Ectodermal cell (in vitro differentiated cells): Measurements from ENCODE around the gene CLEC4G.

Experiments used
- H3K27ac ChIP-seq: 2 replicates; pipeline ENCODE4 v1.7.0; 2013; ENCODE audit warnings: mild to moderate bottlenecking, low read depth, low read length; ENCODE audit not compliant: insufficient read depth, poor library complexity, severe bottlenecking
- H3K27me3 ChIP-seq: 2 replicates; pipeline ENCODE4 v1.7.0; 2013; ENCODE audit warnings: mild to moderate bottlenecking, low read length; ENCODE audit not compliant: insufficient read depth, control insufficient read depth, poor library complexity, severe bottlenecking
- H3K36me3 ChIP-seq: one replicate; pipeline ENCODE4 v1.7.0; 2013; ENCODE audit warnings: low read length; ENCODE audit not compliant: control insufficient read depth, insufficient read depth
- H3K4me1 ChIP-seq: one replicate; pipeline ENCODE4 v1.7.0; 2013; ENCODE audit warnings: low read length; ENCODE audit not compliant: control insufficient read depth, insufficient read depth
- H3K4me3 ChIP-seq: 2 replicates; pipeline ENCODE4 v1.7.0; 2013; ENCODE audit warnings: low read depth, low read length, control low read depth; ENCODE audit not compliant: insufficient read depth
- H3K9me3 ChIP-seq: 2 replicates; pipeline ENCODE4 v1.7.0; 2013; ENCODE audit warnings: mild to moderate bottlenecking, low read length, moderate library complexity; ENCODE audit not compliant: control insufficient read depth
- WGBS, 2 experiments: methylation state at CpG; one replicate each; pipeline ENCODE4 v1.1.7; 2013; ENCODE audit warnings: missing lambda C conversion rate in 2 of 2; 5-methylcytosine and 5-hydroxymethylcytosine counted together

The CLEC4G gene

DNA sequence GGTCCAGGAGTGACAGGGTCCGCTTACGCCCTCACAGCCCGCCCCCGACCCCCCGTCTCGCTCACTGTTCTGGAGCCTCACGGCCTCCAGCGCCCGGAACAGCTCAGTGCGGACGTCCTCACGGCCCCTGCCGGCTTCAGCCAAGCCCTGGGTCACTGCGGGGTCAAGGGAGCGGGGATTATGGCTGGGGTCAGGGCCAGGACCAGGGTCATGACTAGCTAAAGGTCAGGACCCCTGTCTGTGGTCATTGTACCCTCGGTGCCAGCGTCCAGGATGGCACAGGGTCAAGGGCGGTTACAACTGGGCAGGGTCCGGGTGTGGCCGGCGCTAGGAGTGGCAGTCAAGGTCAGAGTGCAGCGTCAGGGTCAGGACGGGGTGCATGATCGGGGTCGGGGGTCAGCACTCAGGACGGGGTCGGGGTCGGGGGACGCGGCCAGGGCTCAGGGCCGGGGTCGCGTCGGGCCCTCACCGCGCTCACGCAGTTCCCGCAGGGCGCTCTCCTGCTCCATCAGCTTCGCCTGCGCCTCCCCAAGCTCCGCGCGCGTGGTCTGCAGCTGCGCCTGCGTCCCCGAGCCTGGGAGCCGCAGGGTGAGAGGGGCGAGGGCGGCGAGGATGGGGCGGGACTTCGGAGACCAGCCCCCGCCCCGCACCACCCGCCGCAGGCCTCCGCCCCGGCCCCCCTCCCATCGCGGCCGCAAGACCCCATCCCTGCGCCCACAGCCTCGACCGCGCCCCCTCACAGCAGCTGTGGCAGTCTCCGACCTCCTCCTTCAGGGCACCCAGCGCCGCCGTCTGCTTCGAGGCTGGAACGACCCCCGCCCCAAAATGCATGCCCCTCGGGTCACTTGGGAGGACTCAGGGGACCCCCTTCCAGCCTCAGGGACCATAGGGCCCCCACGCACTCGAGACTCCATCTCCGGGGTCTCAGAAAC, 1.4 kb downstream of the CLEC4G start:
- Histone ChIP-seq H3K9me3 (no peaks in the 10 kb centered on the region), H3K27me3 (peaks cover 81% of the 10 kb centered on the region), H3K4me1 (no peaks in the 10 kb centered on the region), H3K4me3 (no peak overlapping the region), H3K27ac (no peak overlapping the region), H3K36me3 (no peaks in the 10 kb centered on the region)
- WGBS, 2 experiments, result 17 to 20% methylated on average over 78 of the region's 78 CpGs

DNA sequence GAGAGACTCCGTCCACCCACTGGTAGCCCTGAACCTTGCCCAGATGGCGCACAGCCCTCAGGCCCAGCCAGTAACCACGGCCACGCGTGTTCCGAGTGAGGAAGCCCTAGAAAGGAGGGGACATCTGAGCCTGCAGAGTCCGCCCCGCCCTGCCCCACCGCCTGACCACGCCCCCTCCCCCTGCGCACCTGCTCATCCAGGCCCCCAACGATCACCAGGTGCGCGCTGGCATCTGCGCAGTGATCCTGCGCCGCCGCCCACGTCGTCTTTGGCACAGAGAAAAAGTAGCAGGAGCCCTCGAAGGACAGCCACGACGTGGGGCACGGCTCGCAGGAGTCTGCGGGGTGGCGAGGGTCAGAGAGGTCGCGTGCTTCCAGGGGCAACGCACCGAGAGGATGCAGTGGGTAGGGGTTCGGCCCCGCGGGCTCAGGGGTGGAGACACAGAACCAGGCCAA, 2.1 kb downstream of the CLEC4G start:
- no peaks in the 10 kb centered on the region for H3K36me3 ChIP-seq
- WGBS, 2 experiments, result 37 to 39% methylated on average over 34 of the region's 34 CpGs
- peaks cover 74% of the 10 kb centered on the region for H3K27me3 ChIP-seq
- no peak overlapping the region for H3K4me3 ChIP-seq
- H3K4me1 ChIP-seq, result no peaks in the 10 kb centered on the region
- H3K9me3 ChIP-seq, result no peaks in the 10 kb centered on the region
- H3K27ac ChIP-seq, result no peak overlapping the region

DNA sequence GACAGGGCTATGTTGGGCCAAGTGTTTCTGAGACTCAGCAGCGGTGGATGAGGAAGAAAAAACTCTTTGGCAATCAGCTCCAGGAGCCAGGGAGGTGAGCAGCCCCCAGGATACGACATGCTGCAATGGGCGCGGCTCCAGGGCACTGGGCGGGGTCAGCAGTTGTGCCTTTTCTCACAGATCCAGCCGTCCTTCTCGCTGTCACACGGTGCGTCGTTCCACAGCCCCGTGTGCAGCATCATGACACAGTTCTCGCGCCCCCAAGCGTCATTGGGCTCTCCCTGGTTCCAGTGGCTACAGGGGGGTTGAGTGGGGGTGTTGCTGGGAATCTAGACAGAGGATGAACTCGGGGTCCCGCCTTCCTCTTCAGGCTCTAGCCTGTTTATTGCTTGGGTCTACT, 2.7 kb downstream of the CLEC4G start:
- Histone ChIP-seq H3K36me3 (no peaks in the 10 kb centered on the region), H3K4me1 (no peaks in the 10 kb centered on the region), H3K27me3 (peaks cover 68% of the 10 kb centered on the region), H3K4me3 (no peak overlapping the region), H3K27ac (no peak overlapping the region), H3K9me3 (no peaks in the 10 kb centered on the region)
- WGBS, 2 experiments, result 54 to 55% methylated on average over 16 of the region's 16 CpGs

DNA sequence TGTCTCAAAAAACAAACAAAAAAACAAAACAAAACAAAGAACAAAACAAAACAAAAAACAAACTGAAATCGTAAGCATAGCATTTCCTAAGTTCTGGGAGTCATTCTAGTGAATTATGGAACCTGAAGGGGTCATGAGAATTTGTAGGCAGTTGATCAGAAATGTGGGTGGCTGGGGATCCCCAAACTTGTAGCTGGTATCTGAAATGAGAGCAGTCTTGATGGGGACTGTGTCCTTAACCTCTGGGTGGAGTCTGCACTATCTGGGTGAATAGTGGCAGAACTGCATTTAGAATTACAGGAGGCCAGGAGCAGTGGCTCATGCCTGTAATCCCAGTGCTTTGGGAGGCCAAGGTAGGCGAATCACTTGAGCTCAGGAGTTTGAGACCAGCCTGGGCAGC, 6.1 kb downstream of the CLEC4G start:
- WGBS, 2 experiments, result 58 to 65% methylated on average over 2 of the region's 2 CpGs

DNA sequence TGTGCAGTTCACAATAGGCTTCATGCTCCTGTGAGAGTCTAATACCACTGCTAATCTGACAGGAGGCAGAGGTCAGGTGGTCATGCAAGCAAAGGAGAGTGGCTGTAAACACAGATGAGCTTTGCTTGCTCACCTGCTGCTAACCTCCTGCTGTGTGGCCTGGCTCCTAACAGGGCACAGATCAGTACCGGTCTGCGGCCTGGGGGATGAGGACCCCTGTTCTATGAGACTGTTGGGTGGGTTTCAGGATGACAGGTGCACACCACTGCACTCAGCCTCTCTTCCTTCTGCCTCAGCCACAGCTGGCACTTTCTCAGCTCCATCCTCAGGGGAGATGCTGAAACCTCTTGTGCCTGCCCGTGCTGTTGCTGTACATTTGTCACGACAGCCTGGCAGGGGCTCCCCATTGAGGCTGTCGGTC, 9.7 kb downstream of the CLEC4G start:
- 66 to 72% methylated on average over 5 of the region's 5 CpGs for WGBS, 2 experiments
- H3K4me1 ChIP-seq, result no peaks in the 10 kb centered on the region
- no peaks in the 10 kb centered on the region for H3K36me3 ChIP-seq
- no peak overlapping the region for H3K27ac ChIP-seq
- peaks cover under 1% of the 10 kb centered on the region for H3K27me3 ChIP-seq
- no peak overlapping the region for H3K4me3 ChIP-seq
- no peaks in the 10 kb centered on the region for H3K9me3 ChIP-seq

More for the DNA sequence above, 6.1 kb downstream of the CLEC4G start:
- no peak overlapping the region for H3K4me3 ChIP-seq
- H3K27ac ChIP-seq, result no peak overlapping the region
- H3K4me1 ChIP-seq, result no peaks in the 10 kb centered on the region
- H3K9me3 ChIP-seq, result no peaks in the 10 kb centered on the region
- H3K27me3 ChIP-seq, result peaks cover 36% of the 10 kb centered on the region
- H3K36me3 ChIP-seq, result no peaks in the 10 kb centered on the region

DNA sequence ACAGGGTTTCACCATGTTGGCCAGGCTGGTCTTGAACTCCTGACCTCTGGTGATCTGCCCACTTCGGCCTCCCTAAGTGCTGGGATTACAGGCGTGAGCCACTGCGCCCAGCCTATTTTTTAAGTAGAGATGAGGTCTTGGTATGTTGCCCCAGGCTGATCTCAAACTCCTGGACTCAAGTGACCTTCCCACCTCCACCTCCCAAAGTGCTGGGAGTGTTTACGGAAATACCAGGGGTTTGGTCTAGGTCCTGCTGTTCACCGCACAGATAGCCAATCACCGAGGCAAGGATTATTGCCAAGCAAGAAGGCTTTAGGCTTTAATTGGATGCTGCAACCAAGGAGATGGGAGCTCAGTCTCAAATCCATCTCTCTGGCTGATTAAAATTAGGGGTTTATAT, 11.6 kb downstream of the CLEC4G start:
- Histone ChIP-seq H3K27ac (no peak overlapping the region), H3K36me3 (no peaks in the 10 kb centered on the region)

DNA sequence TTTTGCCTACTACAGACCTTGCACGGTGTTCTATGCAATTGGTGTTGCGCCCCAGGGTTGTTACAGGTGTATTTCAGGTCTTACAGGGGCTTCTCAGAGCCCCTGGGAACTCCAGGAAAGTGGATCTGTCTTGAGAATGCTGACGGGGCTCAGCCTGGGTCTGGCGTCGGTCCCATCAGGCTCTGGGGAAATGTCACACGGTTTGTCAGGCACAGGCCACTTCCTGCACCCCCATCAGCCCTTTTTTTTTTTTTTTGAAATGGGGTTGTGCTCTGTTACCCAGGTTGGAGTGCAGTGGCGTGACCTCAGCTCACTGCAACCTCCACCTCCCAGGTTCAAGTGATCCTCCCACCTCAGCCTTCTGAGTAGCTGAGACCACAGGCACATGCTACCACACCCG, 13.2 kb downstream of the CLEC4G start:
- Histone ChIP-seq H3K27me3 (no peaks in the 10 kb centered on the region), H3K4me1 (no peaks in the 10 kb centered on the region), H3K9me3 (no peaks in the 10 kb centered on the region), H3K4me3 (no peak overlapping the region), H3K27ac (no peak overlapping the region), H3K36me3 (no peaks in the 10 kb centered on the region)
- 80 to 83% methylated on average over 8 of the region's 8 CpGs for WGBS, 2 experiments

More for the DNA sequence above, 11.6 kb downstream of the CLEC4G start:
- H3K9me3 ChIP-seq, result no peaks in the 10 kb centered on the region
- H3K4me1 ChIP-seq, result no peaks in the 10 kb centered on the region
- 84 to 93% methylated on average over 6 of the region's 6 CpGs for WGBS, 2 experiments
- no peaks in the 10 kb centered on the region for H3K27me3 ChIP-seq
- no peak overlapping the region for H3K4me3 ChIP-seq

DNA sequence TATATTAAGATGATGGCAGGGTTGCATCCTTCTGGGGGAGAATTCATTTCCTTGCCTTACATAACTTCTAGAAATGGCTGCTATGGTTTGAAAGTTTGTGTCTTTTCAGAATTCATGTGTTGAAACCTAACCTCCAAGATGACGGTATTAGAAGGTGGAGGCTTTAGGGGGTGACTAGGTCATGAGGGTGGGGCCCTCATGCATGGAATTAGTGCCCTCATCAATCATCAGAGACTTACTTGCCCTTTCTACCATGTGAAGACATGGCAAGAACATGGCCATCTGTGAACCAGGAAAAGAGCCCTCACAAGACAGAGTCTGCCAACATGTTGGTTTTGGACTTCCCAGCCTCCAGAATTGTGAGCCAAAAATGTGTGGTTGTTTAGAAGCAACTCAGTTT, 15.1 kb downstream of the CLEC4G start:
- Histone ChIP-seq H3K4me3 (no peak overlapping the region), H3K27ac (no peak overlapping the region), H3K4me1 (no peaks in the 10 kb centered on the region), H3K27me3 (no peaks in the 10 kb centered on the region), H3K36me3 (no peaks in the 10 kb centered on the region), H3K9me3 (no peaks in the 10 kb centered on the region)
- WGBS, 2 experiments, result 82 to 83% methylated on average over 1 of the region's 1 CpG

DNA sequence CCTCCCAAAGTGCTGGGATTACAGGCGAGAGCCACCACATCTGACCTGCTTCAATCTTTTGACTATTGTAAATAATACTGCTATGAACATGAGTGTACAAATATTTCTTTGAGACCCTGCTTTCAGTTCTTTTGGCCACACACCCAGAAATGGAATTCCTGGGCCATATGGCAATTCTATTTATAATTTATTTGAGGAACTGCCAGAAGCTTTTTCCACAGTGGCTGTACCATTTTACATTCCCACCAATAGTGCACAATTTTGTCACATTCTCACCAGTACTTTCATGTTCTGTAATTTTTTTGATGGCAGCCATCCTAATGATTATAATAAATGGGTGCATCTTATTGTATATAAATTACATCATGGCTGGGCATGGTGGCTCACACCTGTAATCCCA, 16.2 kb downstream of the CLEC4G start:
- H3K4me1 ChIP-seq, result no peaks in the 10 kb centered on the region
- H3K9me3 ChIP-seq, result no peaks in the 10 kb centered on the region
- no peaks in the 10 kb centered on the region for H3K27me3 ChIP-seq
- no peak overlapping the region for H3K4me3 ChIP-seq
- 88 to 89% methylated on average over 1 of the region's 1 CpG for WGBS, 2 experiments
- no peak overlapping the region for H3K27ac ChIP-seq
- no peaks in the 10 kb centered on the region for H3K36me3 ChIP-seq

DNA sequence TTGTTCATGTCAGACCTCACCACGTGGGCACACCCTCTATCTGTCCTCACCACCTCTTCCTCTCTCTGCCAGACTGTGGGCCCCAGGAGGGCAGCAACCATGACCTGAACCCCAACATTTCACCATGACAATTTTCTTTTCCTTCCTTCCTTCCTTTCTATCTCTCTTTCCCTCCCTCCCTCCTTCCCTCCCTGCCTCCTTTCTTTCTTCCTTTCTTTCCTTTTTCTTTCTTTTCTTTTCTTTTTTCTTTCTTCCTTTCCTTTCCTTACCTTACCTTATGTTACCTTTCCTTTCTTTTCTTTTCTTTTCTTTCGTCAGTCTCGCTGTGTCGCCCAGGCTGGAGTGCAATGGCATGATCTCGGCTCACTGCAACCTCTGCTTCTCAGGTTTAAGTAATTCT, 21.3 kb downstream of the CLEC4G start:
- H3K27ac ChIP-seq, result no peak overlapping the region
- H3K4me1 ChIP-seq, result no peaks in the 10 kb centered on the region
- WGBS, 2 experiments, result 79 to 81% methylated on average over 5 of the region's 5 CpGs
- H3K27me3 ChIP-seq, result no peaks in the 10 kb centered on the region
- H3K4me3 ChIP-seq, result no peak overlapping the region
- no peaks in the 10 kb centered on the region for H3K9me3 ChIP-seq
- H3K36me3 ChIP-seq, result no peaks in the 10 kb centered on the region
